Measurements from ENCODE around the gene FRK.
A peak's percentile ranks its signal among the peaks of the same experiment; 100 is the strongest.
"Not testable (repeated sequence)": the region's sequence is repeated elsewhere in the genome, so short reads cannot be mapped to it uniquely, and the experiment has no call there.

Gene FRK

GRCh38 chr6:115934829-115935228, 125.9 kb downstream of the FRK start:
- FAIRE-seq: no peak

- FAIRE-seq: no peak
Observed at GRCh38 chr6:115934145-115934544, 126.5 kb downstream of the FRK start.

- FAIRE-seq: no peak
Observed at GRCh38 chr6:115932481-115932880, 128.2 kb downstream of the FRK start.

GRCh38 chr6:115928000-115928399, 132.7 kb downstream of the FRK start:
- not testable (repeated sequence) for FAIRE-seq

GRCh38 chr6:115922971-115923370, 137.7 kb downstream of the FRK start:
- no peak for FAIRE-seq

GRCh38 chr6:115914098-115914497, 146.6 kb downstream of the FRK start:
- no peak for FAIRE-seq

- no peak for FAIRE-seq
Observed at GRCh38 chr6:115909923-115910546, 150.7 kb downstream of the FRK start.

- FAIRE-seq: no peak
Observed at GRCh38 chr6:115908906-115909559, 151.7 kb downstream of the FRK start.

- no peak for FAIRE-seq
Observed at GRCh38 chr6:115905471-115905870, 155.2 kb downstream of the FRK start.

GRCh38 chr6:115902436-115902835, 158.3 kb downstream of the FRK start:
- no peak for FAIRE-seq

GRCh38 chr6:115901896-115902295, 158.8 kb downstream of the FRK start:
- FAIRE-seq: no peak

- no peak for FAIRE-seq
Observed at GRCh38 chr6:115899730-115900282, 160.9 kb downstream of the FRK start.

GRCh38 chr6:115898246-115898645, 162.4 kb downstream of the FRK start:
- no peak for FAIRE-seq

GRCh38 chr6:115896538-115897129, 164.1 kb downstream of the FRK start:
- FAIRE-seq: peak; percentile 62

- FAIRE-seq: no peak
Observed at GRCh38 chr6:115894426-115894992, 166.2 kb downstream of the FRK start.

GRCh38 chr6:115891750-115892149, 168.9 kb downstream of the FRK start:
- FAIRE-seq: no peak

GRCh38 chr6:115891111-115891669, 169.5 kb downstream of the FRK start:
- no peak for FAIRE-seq

- FAIRE-seq: no peak
Observed at GRCh38 chr6:115890238-115890637, 170.5 kb downstream of the FRK start.

GRCh38 chr6:115888687-115889470, 171.8 kb downstream of the FRK start:
- not testable (repeated sequence) for FAIRE-seq

- FAIRE-seq: no peak
Observed at GRCh38 chr6:115887891-115888290, 172.8 kb downstream of the FRK start.

- no peak for FAIRE-seq
Observed at GRCh38 chr6:115885636-115886366, 174.9 kb downstream of the FRK start.

GRCh38 chr6:115882771-115883170, 177.9 kb downstream of the FRK start:
- no peak for FAIRE-seq

Data from endometrium (tissue), 2 donors.